Liver (tissue), 3 donors: ENCODE measurements around the gene ERBB4.

Experiments used
- CTCF ChIP-seq: fragments of 150-350 bp; IDR thresholded peaks from 2 replicates; pipeline ENCODE4 v1.5.1; 2017; ENCODE audit warnings: improper control_type of control experiment, low read depth, low read length; ENCODE audit not compliant: missing input control
- GABPA ChIP-seq, 2 donors: IDR thresholded peaks in 1 of 2; conservative IDR thresholded peaks in 1 of 2; 2 replicates each; pipeline ENCODE4 v1.6.1; 2016; ENCODE audit warnings: antibody characterized with exemption in 2 of 2, mild to moderate bottlenecking in 1 of 2, moderate library complexity in 1 of 2
- HNF4G ChIP-seq: IDR thresholded peaks from 2 replicates; pipeline ENCODE4 v1.6.1; 2016; ENCODE audit warnings: antibody characterized with exemption
- RAD21 ChIP-seq, 2 donors: IDR thresholded peaks; 2 replicates each; pipeline ENCODE4 v1.6.1; 2016; ENCODE audit warnings: antibody characterized with exemption in 2 of 2, mild to moderate bottlenecking in 2 of 2
- REST ChIP-seq: IDR thresholded peaks from 2 replicates; pipeline ENCODE4 v1.6.1; 2016; ENCODE audit warnings: antibody characterized with exemption, mild to moderate bottlenecking
- RXRA ChIP-seq, 2 donors: IDR thresholded peaks; 2 replicates each; pipeline ENCODE4 v1.6.1; 2017 to 2018; ENCODE audit warnings: antibody characterized with exemption in 2 of 2, mild to moderate bottlenecking in 1 of 2
- TAF1 ChIP-seq: conservative IDR thresholded peaks from 2 replicates; pipeline ENCODE4 v1.6.1; 2016; ENCODE audit warnings: antibody characterized with exemption, mild to moderate bottlenecking
- ZBTB33 ChIP-seq: IDR thresholded peaks from 2 replicates; pipeline ENCODE4 v1.6.1; 2016; ENCODE audit warnings: antibody characterized with exemption
- donor health status: healthy.
- donor health status: healthy.

GRCh38 chr2:212186166-212186565 is 352.4 kb downstream of the ERBB4 start:
- no peak for TF ChIP-seq CTCF
- TF ChIP-seq RAD21 (IDR thresholded peaks at IDR 0.05): no peak
- no peak for TF ChIP-seq REST
- TF ChIP-seq GABPA (IDR thresholded peaks at IDR 0.05 in 1 of 2, conservative IDR thresholded peaks at IDR 0.05 in 1 of 2): no peak
- no peak for TF ChIP-seq RXRA (IDR thresholded peaks at IDR 0.05)
- TF ChIP-seq HNF4G: no peak
- no peak for TF ChIP-seq ZBTB33
- no peak for TF ChIP-seq TAF1
